Spleen (tissue), 7 donors: ENCODE results near the gene SNRPB2.

Source experiments
- CTCF ChIP-seq, 11 experiments: fragments of 200-600 bp in 7 of 11; fragments of 450-650 bp in 4 of 11; sonication (generic) in 4 of 11; IDR thresholded peaks in 8 of 11; conservative IDR thresholded peaks in 3 of 11; 1 replicate in 7 of 11; 2 replicates in 4 of 11; pipeline versions ENCODE4 v1.4.0 to v1.8.0; 2016 to 2021; ENCODE audit warnings: antibody characterized with exemption in 11 of 11, inconsistent platforms in 4 of 11, mild to moderate bottlenecking in 1 of 11
- POLR2A ChIP-seq, 3 donors: fragments of 450-650 bp; IDR thresholded peaks; one replicate each; pipeline ENCODE4 v1.5.1; 2017; ENCODE audit warnings: antibody characterized with exemption in 3 of 3, mild to moderate bottlenecking in 1 of 3
- POLR2AphosphoS5 ChIP-seq, 3 donors: sonication (generic); formaldehyde crosslinking; IDR thresholded peaks; one replicate each; pipeline ENCODE4 v1.5.1; 2017; ENCODE audit warnings: antibody characterized with exemption in 3 of 3
- donor health status: DM: no; HTN: no; CAD: no; lungs with moderate emphysema.
- donor health status: DM: no; HTN: no; CAD: no.
- donor health status: DM: no; HTN: no; CAD: no.

DNA sequence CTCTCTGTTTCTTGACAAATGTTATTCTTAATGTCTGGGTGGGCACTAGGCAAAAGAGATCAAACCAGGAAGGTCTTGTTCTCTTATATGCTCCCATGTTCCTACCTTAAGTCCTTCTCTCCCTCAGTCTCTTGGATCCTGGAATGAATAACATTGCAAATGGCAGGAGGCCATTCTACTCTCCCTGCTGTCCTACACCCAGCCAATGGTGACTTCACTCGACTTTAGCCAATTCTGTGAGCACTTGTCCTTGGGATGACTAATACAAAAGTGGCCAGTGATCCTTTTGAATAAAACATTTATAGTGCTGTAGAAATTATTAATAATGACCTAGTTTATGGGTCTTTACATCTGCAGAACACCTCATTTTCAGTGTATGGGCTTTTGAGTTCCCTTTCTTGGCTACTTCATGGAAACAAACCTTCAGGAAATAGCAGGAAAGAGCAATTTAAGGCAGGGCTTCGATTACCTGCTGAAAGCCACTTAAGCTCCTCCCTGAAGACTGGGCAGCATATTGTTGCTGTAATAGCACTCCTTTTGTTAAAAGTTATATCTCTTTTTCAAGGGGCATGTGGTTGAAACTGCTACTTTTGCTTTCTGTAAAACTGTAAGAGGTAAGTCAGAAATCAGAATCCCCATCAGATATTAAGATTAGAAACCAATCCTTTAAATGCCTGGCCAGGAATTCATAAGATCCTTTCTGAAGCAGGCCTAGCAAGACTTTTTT, 28.8 kb downstream of the SNRPB2 start:
- no peak for TF ChIP-seq CTCF (IDR thresholded peaks at IDR 0.05 in 8 of 11, conservative IDR thresholded peaks at IDR 0.05 in 3 of 11)
- TF ChIP-seq POLR2A (IDR thresholded peaks at IDR 0.05) = no peak
- TF ChIP-seq POLR2AphosphoS5 (IDR thresholded peaks at IDR 0.05) = no peak
